WTC11 (cell line): ENCODE results near the gene DLG1. TPM values are rescaled to one million over a fixed set of nuclear protein-coding genes. Genes with fewer than 3 reads are reported as not detected.

Experiments
- ATAC-seq: fragments of 200-7000 bp; cut with Tn5 transposase; 2 replicates; pipeline ENCODE4 v1.10.0; 2021; ENCODE audit warnings: mild to moderate bottlenecking, moderate library complexity
- CTCF ChIA-PET: fragments of 300-600 bp; sonication (Branson Sonifier 250); formaldehyde crosslinking; loops from one replicate; lab custom pipeline; 2021; ENCODE audit warnings: antibody characterized with exemption; lab: Charles Lee
- POLR2A ChIA-PET: fragments of 350-600 bp; sonication (Branson Sonifier 250); formaldehyde crosslinking; loops from one replicate; lab custom pipeline; 2021; ENCODE audit warnings: antibody characterized with exemption; lab: Charles Lee
- DNase-seq: peaks from one replicate; pipeline ENCODE4 v3.0.0; 2021; ENCODE audit warnings: low spot score
- H3K27ac Mint-ChIP-seq: 2 replicates; pipeline ENCODE4 v1.8.0; 2021; ENCODE audit warnings: mixed read lengths
- H3K27me3 Mint-ChIP-seq: 2 replicates; pipeline ENCODE4 v1.8.0; 2021; ENCODE audit warnings: low read depth, mild to moderate bottlenecking, moderate library complexity, mixed read lengths
- H3K36me3 Mint-ChIP-seq: 2 replicates; pipeline ENCODE4 v1.8.0; 2021; ENCODE audit warnings: mixed read lengths
- H3K4me1 Mint-ChIP-seq: 2 replicates; pipeline ENCODE4 v1.8.0; 2022; ENCODE audit warnings: mixed read lengths
- H3K4me3 Mint-ChIP-seq: 2 replicates; pipeline ENCODE4 v1.8.0; 2021; ENCODE audit warnings: mild to moderate bottlenecking, moderate library complexity, mixed read lengths
- H3K9me3 Mint-ChIP-seq: 2 replicates; pipeline ENCODE4 v1.8.0; 2021; ENCODE audit warnings: mixed read lengths
- ATF2 ChIP-seq: sonication (generic); formaldehyde crosslinking; IDR thresholded peaks from 2 replicates; pipeline ENCODE4 v1.8.1; 2022; ENCODE audit warnings: low read depth, missing genetic modification reagents, borderline replicate concordance
- CTCF ChIP-seq: fragments of 200-600 bp; IDR thresholded peaks from 2 replicates; pipeline ENCODE4 v1.8.0; 2022; ENCODE audit warnings: antibody characterized with exemption
- E2F1 ChIP-seq: sonication (generic); formaldehyde crosslinking; IDR thresholded peaks from 2 replicates; pipeline ENCODE4 v1.8.0; 2022; ENCODE audit warnings: mild to moderate bottlenecking, missing genetic modification reagents
- E2F4 ChIP-seq: sonication (generic); formaldehyde crosslinking; IDR thresholded peaks from 2 replicates; pipeline ENCODE4 v1.8.1; 2022; ENCODE audit warnings: low read depth, mild to moderate bottlenecking, moderate library complexity, missing genetic modification reagents, borderline replicate concordance
- ERG ChIP-seq: fragments of 250-450 bp; sonication (Bioruptor Pico); IDR thresholded peaks from 2 replicates; pipeline ENCODE4 v1.8.0; 2021; ENCODE audit warnings: mild to moderate bottlenecking
- ETV6 ChIP-seq: sonication (generic); formaldehyde crosslinking; IDR thresholded peaks from 2 replicates; pipeline ENCODE4 v1.8.1; 2022; ENCODE audit warnings: mild to moderate bottlenecking, missing genetic modification reagents
- HMGXB4 ChIP-seq: sonication (generic); formaldehyde crosslinking; IDR thresholded peaks from 2 replicates; pipeline ENCODE4 v1.8.1; 2023; ENCODE audit warnings: mild to moderate bottlenecking, moderate library complexity, missing genetic modification reagents
- IRF2 ChIP-seq: sonication (generic); formaldehyde crosslinking; IDR thresholded peaks from 2 replicates; pipeline ENCODE4 v1.8.0; 2022; ENCODE audit warnings: low read depth, missing genetic modification reagents, borderline replicate concordance
- JAZF1 ChIP-seq: fragments of 250-450 bp; sonication (Bioruptor Pico); IDR thresholded peaks from 2 replicates; pipeline ENCODE4 v1.9.0; 2021; ENCODE audit warnings: moderate library complexity, mild to moderate bottlenecking, inconsistent platforms
- JUN ChIP-seq: sonication (generic); formaldehyde crosslinking; IDR thresholded peaks from 2 replicates; pipeline ENCODE4 v1.8.0; 2023; ENCODE audit warnings: mild to moderate bottlenecking, missing genetic modification reagents
- MLX ChIP-seq: sonication (generic); formaldehyde crosslinking; IDR thresholded peaks from 2 replicates; pipeline ENCODE4 v1.8.1; 2023; ENCODE audit warnings: mild to moderate bottlenecking, missing genetic modification reagents, moderate library complexity
- MXD4 ChIP-seq: fragments of 250-450 bp; sonication (Bioruptor Pico); IDR thresholded peaks from 2 replicates; pipeline ENCODE4 v1.8.0; 2021; ENCODE audit warnings: mild to moderate bottlenecking, moderate library complexity, borderline replicate concordance
- NFE2L1 ChIP-seq: sonication (generic); formaldehyde crosslinking; IDR thresholded peaks from 2 replicates; pipeline ENCODE4 v1.8.1; 2023; ENCODE audit warnings: missing genetic modification reagents
- NR2C2 ChIP-seq: sonication (generic); formaldehyde crosslinking; IDR thresholded peaks from 2 replicates; pipeline ENCODE4 v1.8.0; 2022; ENCODE audit warnings: mild to moderate bottlenecking, missing genetic modification reagents
- OVOL2 ChIP-seq: fragments of 250-450 bp; sonication (Bioruptor Pico); IDR thresholded peaks from 2 replicates; pipeline ENCODE4 v1.9.0; 2021; ENCODE audit warnings: mild to moderate bottlenecking, borderline replicate concordance
- PRRX2 ChIP-seq: fragments of 250-450 bp; sonication (Bioruptor Pico); IDR thresholded peaks from 2 replicates; pipeline ENCODE4 v1.8.0; 2021; ENCODE audit warnings: mild to moderate bottlenecking
- SMAD4 ChIP-seq: sonication (generic); formaldehyde crosslinking; IDR thresholded peaks from 2 replicates; pipeline ENCODE4 v1.8.0; 2022; ENCODE audit warnings: mild to moderate bottlenecking, missing genetic modification reagents
- TP53 ChIP-seq: sonication (generic); formaldehyde crosslinking; IDR thresholded peaks from 2 replicates; pipeline ENCODE4 v1.8.1; 2023; ENCODE audit warnings: mild to moderate bottlenecking, missing genetic modification reagents
- ZNF317 ChIP-seq: sonication (generic); formaldehyde crosslinking; IDR thresholded peaks from 2 replicates; pipeline ENCODE4 v1.8.1; 2023; ENCODE audit warnings: low read depth, mild to moderate bottlenecking, moderate library complexity, missing genetic modification reagents, borderline replicate concordance
- ZNF396 ChIP-seq: fragments of 250-450 bp; sonication (Bioruptor Pico); IDR thresholded peaks from 2 replicates; pipeline ENCODE4 v1.8.0; 2021; ENCODE audit warnings: mild to moderate bottlenecking, moderate library complexity, borderline replicate concordance
- ZNF423 ChIP-seq: fragments of 250-450 bp; sonication (Bioruptor Pico); IDR thresholded peaks from 2 replicates; pipeline ENCODE4 v2.1.2; 2022; ENCODE audit warnings: mild to moderate bottlenecking, moderate library complexity
- ZSCAN18 ChIP-seq: fragments of 250-450 bp; sonication (Bioruptor Pico); IDR thresholded peaks from 2 replicates; pipeline ENCODE4 v2.1.2; 2022; ENCODE audit warnings: mild to moderate bottlenecking, moderate library complexity
- total RNA-seq: library from RNA; stranded (reverse); gene quantifications from 3 replicates; pipeline ENCODE4 v1.2.3, GENCODE V29; 2021

DLG1 gene
- total RNA-seq, 1 experiment from 2014 or later, result 81.1 TPM

- no peak for ATAC-seq
- Mint-ChIP-seq H3K4me1 (peaks cover 34% of the 10 kb centered on the region), H3K27ac (no peak overlapping the region), H3K4me3 (no peak overlapping the region), H3K36me3 (peaks cover 5% of the 10 kb centered on the region; the same call in 1 of the 2 replicates), H3K27me3 (no peaks in the 10 kb centered on the region), H3K9me3 (peaks cover 1% of the 10 kb centered on the region; the same call in 1 of the 2 replicates)
- POLR2A ChIA-PET, result no interaction called here
- no peak for DNase-seq
- TF ChIP-seq E2F1 (CRISPR knock-in tag), result no peak
- no peak for TF ChIP-seq ZNF317 (CRISPR knock-in tag)
- no peak for TF ChIP-seq NFE2L1 (CRISPR knock-in tag)
- no peak for TF ChIP-seq ETV6 (CRISPR knock-in tag)
- peak; percentile 35 for TF ChIP-seq CTCF
- no peak for TF ChIP-seq HMGXB4 (CRISPR knock-in tag)
- no peak for TF ChIP-seq ZNF423 (CRISPR knock-in tag)
- CTCF ChIA-PET, result interaction anchor here (0.7 to 3.4 kb wide), 31 partner anchors 9 to 256 kb away, joined by 3 to 30 read pairs (median 4); partner anchors contain the start of gene DLG1
Measured at GRCh38 chr3:197256836-197257444, 41.5 kb downstream of the DLG1 start.

- ATAC-seq (no peak), DNase-seq (no peak)
- Mint-ChIP-seq H3K4me3 (no peak overlapping the region), H3K27me3 (no peaks in the 10 kb centered on the region), H3K4me1 (peaks cover 30% of the 10 kb centered on the region), H3K9me3 (peaks cover 10% of the 10 kb centered on the region), H3K36me3 (peaks cover 14% of the 10 kb centered on the region), H3K27ac (no peak overlapping the region)
- TF ChIP-seq MXD4 (no peak), ZSCAN18 (CRISPR knock-in tag) (no peak), ERG (CRISPR knock-in tag) (no peak), E2F1 (CRISPR knock-in tag) (no peak), ZNF396 (no peak), NR2C2 (CRISPR knock-in tag) (no peak), TP53 (no peak), SMAD4 (CRISPR knock-in tag) (no peak), MLX (CRISPR knock-in tag) (no peak), JUN (CRISPR knock-in tag) (no peak), ATF2 (no peak), PRRX2 (no peak), IRF2 (no peak), JAZF1 (CRISPR knock-in tag) (no peak), E2F4 (CRISPR knock-in tag) (no peak), OVOL2 (CRISPR knock-in tag) (no peak)
- CTCF ChIA-PET, result interaction anchor here (1.0 to 3.4 kb wide), 21 partner anchors 9 to 253 kb away, joined by 3 to 30 read pairs (median 4); partner anchors contain the start of gene DLG1
- POLR2A ChIA-PET, result no interaction called here
Measured at GRCh38 chr3:197256104-197256503, 42.3 kb downstream of the DLG1 start.
